NCI-H748 (cell line): Measurements from ENCODE around the gene GPR52.

Source experiments
- DNase-seq: peaks from one replicate; lab custom pipeline; 2025; ENCODE audit not compliant: unreplicated experiment; lab: John Stamatoyannopoulos, UW

The GPR52 gene

DNA sequence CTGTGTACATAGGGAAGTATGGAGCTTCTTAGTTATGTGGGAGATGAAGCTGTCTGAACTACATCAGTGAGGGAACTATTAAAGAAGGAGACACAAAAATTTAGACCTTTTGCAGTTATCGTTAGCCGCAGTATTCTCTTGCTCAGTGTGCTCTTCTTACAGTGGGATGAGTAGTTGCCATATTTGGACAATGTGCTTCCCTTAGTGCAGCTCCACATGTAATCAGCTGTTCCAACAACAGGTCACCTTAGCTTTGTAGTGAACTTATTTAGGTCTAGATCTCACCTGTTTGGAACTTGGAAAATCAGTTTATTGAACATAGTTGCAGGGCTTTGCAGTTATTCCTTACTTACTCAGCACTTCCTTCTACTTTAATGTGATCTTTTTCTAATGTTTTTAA is 18.1 kb downstream of the GPR52 start:
- DNase-seq, result no peak

GRCh38 chr1:174466607-174467006 is 18.8 kb downstream of the GPR52 start:
- no peak for DNase-seq

- no peak for DNase-seq
Observed at GRCh38 chr1:174469052-174469451, 21.3 kb downstream of the GPR52 start.

DNA sequence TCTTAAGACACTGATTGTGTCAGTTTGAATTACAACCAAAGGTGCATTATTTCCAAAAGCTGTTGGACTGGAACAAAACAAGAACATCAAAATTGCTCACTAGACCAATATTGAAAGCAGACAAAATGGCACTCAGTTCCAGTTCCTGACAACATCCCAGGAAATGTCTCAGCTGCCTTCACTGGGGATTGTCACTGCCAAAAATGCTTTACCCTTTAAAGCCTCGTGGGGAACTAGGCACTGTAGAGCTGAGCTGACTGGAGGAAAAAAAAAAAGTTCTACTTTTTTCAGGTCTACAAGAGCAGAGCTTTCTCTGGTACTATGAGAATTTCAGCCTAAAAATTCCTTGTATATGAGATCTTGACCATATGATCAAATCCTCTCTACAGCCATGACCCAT is 21.9 kb downstream of the GPR52 start:
- no peak for DNase-seq

GRCh38 chr1:174479281-174479680 is 31.5 kb downstream of the GPR52 start:
- DNase-seq, result no peak

- no peak for DNase-seq
Observed at GRCh38 chr1:174480324-174480723, 32.6 kb downstream of the GPR52 start.

DNA sequence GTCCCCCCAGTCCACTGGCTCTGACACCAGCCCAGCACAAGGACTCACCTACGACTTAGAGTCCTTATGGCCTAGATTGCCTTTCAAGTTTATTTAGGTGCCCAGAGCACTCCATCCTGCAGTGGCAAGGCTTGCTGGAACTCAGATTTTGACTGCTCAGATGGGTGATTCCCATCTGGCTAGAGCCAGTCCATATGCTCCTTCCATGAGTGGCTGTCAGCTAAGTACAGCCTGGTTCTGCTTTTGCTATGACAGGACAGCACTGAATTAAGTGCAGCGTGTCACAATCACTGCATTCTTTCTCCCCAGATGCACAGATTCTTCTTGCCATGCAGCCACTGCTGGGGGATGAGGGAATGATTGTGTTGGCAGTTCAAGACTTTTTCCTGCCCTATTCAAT is 43.8 kb downstream of the GPR52 start:
- no peak for DNase-seq

GRCh38 chr1:174497478-174497877 is 49.7 kb downstream of the GPR52 start:
- no peak for DNase-seq
